K562 (cell line): Measurements from ENCODE around the gene AGT. TPM values are rescaled to one million over a fixed set of nuclear protein-coding genes. Genes with fewer than 3 reads are reported as not detected.

Experiments used
- ATAC-seq: fragments of 200-7000 bp; cut with Tn5 transposase; 3 replicates; pipeline ENCODE4 v1.9.1; 2020; ENCODE audit warnings: moderate library complexity
- BruUV-seq: library from RNA; stranded (reverse); fragments of 400-500 nt; replicated peaks from 2 replicates; lab custom pipeline; 2021; lab: Mats Ljungman, UMichigan
- CTCF ChIA-PET: fragments of 300-600 bp; formaldehyde crosslinking; extraction: SDS; loops from one replicate; lab custom pipeline; 2021; ENCODE audit warnings: low intra/inter-chr PET ratio; lab: Yijun Ruan, JAX
- POLR2A ChIA-PET: fragments of 300-600, 350-650 bp; sonication (Branson Sonifier 250); formaldehyde crosslinking; extraction: SDS; loops from one replicate; lab custom pipeline; 2021; ENCODE audit warnings: antibody characterized with exemption, inconsistent platforms; lab: Yijun Ruan, JAX
- DNase-seq, 4 experiments: peaks; one replicate each; pipeline versions ENCODE4 v3.0.0 to v3.0.0-alpha.2; 2011 to 2018; ENCODE audit warnings: low spot score in 3 of 4, mixed read lengths in 3 of 4; ENCODE audit errors: extremely low read depth in 1 of 4
- FAIRE-seq: peaks from 2 replicates; lab custom pipeline; 2011; peaks lifted over from hg19 to GRCh38; lab: Jason Lieb, UNC
- H2AFZ ChIP-seq: 2 replicates; pipeline ENCODE4 v1.6.0; 2011; ENCODE audit warnings: low read depth, low read length, control low read depth, inconsistent platforms
- H3K27ac ChIP-seq: fragments of 200-600 bp; 3 replicates; pipeline ENCODE4 v1.8.0; 2011; ENCODE audit warnings: low read depth, mild to moderate bottlenecking, control low read depth, inconsistent platforms, low read length, moderate library complexity, mixed read lengths; ENCODE audit errors: extremely low read depth
- H3K27me3 ChIP-seq, 2 experiments: fragments of 300-600 bp in 1 of 2; 2 replicates in 1 of 2; 3 replicates in 1 of 2; pipeline versions ENCODE4 v1.6.0 to v1.8.0; 2011; ENCODE audit warnings: inconsistent platforms in 2 of 2, low read length in 2 of 2, mild to moderate bottlenecking in 1 of 2, mixed read lengths in 1 of 2, moderate library complexity in 1 of 2; ENCODE audit not compliant: control insufficient read depth in 2 of 2, insufficient read depth in 2 of 2
- H3K36me3 ChIP-seq: fragments of 300-600 bp; 3 replicates; pipeline ENCODE4 v1.8.0; 2011; ENCODE audit warnings: mild to moderate bottlenecking, low read length, inconsistent platforms; ENCODE audit not compliant: control insufficient read depth, insufficient read depth
- H3K4me1 ChIP-seq, 2 experiments: fragments of 200-600 bp in 1 of 2; replicated peaks in 1 of 2; 2 replicates in 1 of 2; 3 replicates in 1 of 2; pipeline versions ENCODE4 v1.5.1 to v1.8.0; 2011; ENCODE audit warnings: inconsistent platforms in 2 of 2, low read length in 2 of 2, mild to moderate bottlenecking in 1 of 2, mixed read lengths in 1 of 2, moderate library complexity in 1 of 2; ENCODE audit not compliant: control insufficient read depth in 2 of 2, insufficient read depth in 2 of 2
- H3K4me2 ChIP-seq: 2 replicates; pipeline ENCODE4 v1.6.1; 2011; ENCODE audit warnings: low read length, control low read depth, inconsistent platforms, mixed read lengths; ENCODE audit not compliant: insufficient read depth
- H3K4me3 ChIP-seq: fragments of 200-600 bp; sonication (generic), shearing (Covaris generic); 2 replicates; pipeline ENCODE4 v1.5.1; 2016; ENCODE audit warnings: control low read depth, inconsistent platforms
- H3K79me2 ChIP-seq: fragments of 200-600 bp; 3 replicates; pipeline ENCODE4 v1.8.0; 2011; ENCODE audit warnings: low read length, inconsistent platforms; ENCODE audit not compliant: control insufficient read depth, insufficient read depth
- H3K9ac ChIP-seq, 2 experiments: 2 replicates each; pipeline versions ENCODE4 v1.6.0 to v1.6.1; 2011; ENCODE audit warnings: low read depth in 2 of 2, low read length in 2 of 2, control low read depth in 1 of 2, inconsistent platforms in 1 of 2, mild to moderate bottlenecking in 1 of 2, mixed read lengths in 1 of 2; ENCODE audit not compliant: insufficient read depth in 1 of 2
- H3K9me1 ChIP-seq: one replicate; pipeline ENCODE4 v1.6.0; 2011; ENCODE audit warnings: inconsistent platforms, mild to moderate bottlenecking, low read length, moderate library complexity; ENCODE audit not compliant: control insufficient read depth, insufficient read depth
- H3K9me3 ChIP-seq: replicated peaks from 2 replicates; pipeline ENCODE4 v1.5.1; 2011; ENCODE audit warnings: low read depth, low read length, inconsistent platforms; ENCODE audit not compliant: control insufficient read depth, insufficient read depth
- H4K20me1 ChIP-seq: replicated peaks from 2 replicates; pipeline ENCODE4 v1.6.1; 2011; ENCODE audit warnings: low read length, inconsistent platforms, mixed read lengths; ENCODE audit not compliant: control insufficient read depth, insufficient read depth
- BCL6 ChIP-seq: fragments of 250-450 bp; sonication (Bioruptor Pico); IDR thresholded peaks from 2 replicates; pipeline ENCODE4 v1.4.0; 2020
- DACH1 ChIP-seq: fragments of 450-650 bp; IDR thresholded peaks from 2 replicates; pipeline ENCODE4 v1.6.1; 2018; ENCODE audit not compliant: partially characterized antibody
- RFX1 ChIP-seq: fragments of 450-650 bp; IDR thresholded peaks from 2 replicates; pipeline ENCODE4 v1.6.1; 2016; ENCODE audit warnings: mild to moderate bottlenecking, moderate library complexity
- ZNF717 ChIP-seq: fragments of 250-450 bp; sonication (Bioruptor Pico); IDR thresholded peaks from 2 replicates; pipeline ENCODE4 v1.5.0; 2021
- WGBS: fragments of 100-300 bp; shearing (Covaris generic); methylation state at CpG from one replicate; pipeline ENCODE4 v1.1.6; 2016; ENCODE audit warnings: low coverage, mixed read lengths; ENCODE audit not compliant: insufficient coverage; ENCODE audit errors: missing lambda C conversion rate; 5-methylcytosine and 5-hydroxymethylcytosine counted together
- in situ Hi-C: fragments of 300-500 bp; cut with MboI; formaldehyde crosslinking; loops from 4 replicates; pipeline ENCODE4 v1.15.0; 2018; ENCODE audit warnings: inconsistent platforms, mixed read lengths
- intact Hi-C: fragments of 100-400 bp; cut with micrococcal nuclease; formaldehyde crosslinking; loops from 2 replicates; pipeline ENCODE4 v1.14.2; 2022
- polyA plus RNA-seq, 8 experiments: library from polyadenylated mRNA; depleted of rRNA in 4 of 8; stranded (reverse) in 5 of 8; unstranded in 3 of 8; fragments of >200 nt; fragmentation: Nextera tagmentation in 2 of 8; fragmentation: Illumina TruSeq in 1 of 8; extraction: Ambion mirVana in 2 of 8; extraction: Trizol in 1 of 8; gene quantifications; 2 replicates each; pipeline versions ENCODE4 v1.2.1 to v1.2.3, GENCODE V29; 2011 to 2014; ENCODE audit warnings: inconsistent platforms in 1 of 8, missing spikeins in 1 of 8
- total RNA-seq, 7 experiments: library from RNA; depleted of rRNA in 6 of 7; stranded (reverse); fragments of >200 nt in 6 of 7; fragmentation: Illumina TruSeq in 2 of 7; extraction: Trizol in 2 of 7; gene quantifications; 2 replicates each; pipeline versions ENCODE4 v1.2.1 to v1.2.3, GENCODE V29; 2011 to 2021; ENCODE audit warnings: low replicate concordance in 1 of 7
- TF ChIP-seq, protein P1 (sequence below): fragments of 150-350 bp; IDR thresholded peaks from 2 replicates; pipeline ENCODE4 v1.6.1; 2014; ENCODE audit warnings: low read depth, mild to moderate bottlenecking, low read length, borderline replicate concordance

The AGT gene
- total and polyA plus RNA-seq, 9 of the 15 experiments (the other 6 are each of a cell fraction or from before 2014, with no cell fraction given): 0.40 TPM; not detected in 8

DNA sequence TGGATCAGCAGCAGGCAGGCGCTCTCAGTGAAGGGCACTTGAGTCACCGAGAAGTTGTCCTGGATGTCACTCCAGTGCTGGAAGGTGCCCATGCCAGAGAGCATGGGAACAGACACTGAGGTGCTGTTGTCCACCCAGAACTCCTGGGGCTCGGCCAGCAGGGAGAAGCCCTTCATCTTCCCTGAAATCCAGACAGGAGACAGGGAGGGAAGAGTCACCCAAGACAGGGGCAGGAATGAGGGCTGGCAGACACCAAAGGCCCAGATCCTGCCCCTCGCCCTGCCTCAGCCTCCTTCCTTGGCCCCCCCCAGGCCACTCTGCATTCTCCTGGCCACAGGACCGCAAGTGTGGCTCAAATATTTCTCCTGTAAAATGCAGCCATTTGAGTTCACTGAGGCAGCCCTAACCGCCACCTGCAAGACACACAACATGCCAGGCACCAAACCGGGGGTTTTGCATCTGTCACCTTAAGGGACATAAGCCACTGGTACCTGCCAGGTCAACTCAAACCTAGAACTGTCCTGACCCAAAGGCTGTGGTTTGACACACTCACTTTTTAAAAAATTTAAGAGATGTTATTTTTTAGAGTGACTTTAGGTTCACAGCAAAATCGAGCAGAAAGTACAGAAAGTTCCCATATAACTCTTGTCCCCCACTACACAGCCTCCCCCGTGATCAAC, 7.8 kb downstream of the AGT start:
- in situ Hi-C loops (no loop called here), intact Hi-C loops (no loop called here)
- H3K27me3 ChIP-seq: peaks cover 68 to 92% of the 10 kb centered on the region in 2 experiments
- H3K9me1 ChIP-seq: no peaks in the 10 kb centered on the region
- no peak overlapping the region for H3K9ac ChIP-seq
- H2AFZ ChIP-seq: no peak overlapping the region
- TF ChIP-seq, protein P1, sequence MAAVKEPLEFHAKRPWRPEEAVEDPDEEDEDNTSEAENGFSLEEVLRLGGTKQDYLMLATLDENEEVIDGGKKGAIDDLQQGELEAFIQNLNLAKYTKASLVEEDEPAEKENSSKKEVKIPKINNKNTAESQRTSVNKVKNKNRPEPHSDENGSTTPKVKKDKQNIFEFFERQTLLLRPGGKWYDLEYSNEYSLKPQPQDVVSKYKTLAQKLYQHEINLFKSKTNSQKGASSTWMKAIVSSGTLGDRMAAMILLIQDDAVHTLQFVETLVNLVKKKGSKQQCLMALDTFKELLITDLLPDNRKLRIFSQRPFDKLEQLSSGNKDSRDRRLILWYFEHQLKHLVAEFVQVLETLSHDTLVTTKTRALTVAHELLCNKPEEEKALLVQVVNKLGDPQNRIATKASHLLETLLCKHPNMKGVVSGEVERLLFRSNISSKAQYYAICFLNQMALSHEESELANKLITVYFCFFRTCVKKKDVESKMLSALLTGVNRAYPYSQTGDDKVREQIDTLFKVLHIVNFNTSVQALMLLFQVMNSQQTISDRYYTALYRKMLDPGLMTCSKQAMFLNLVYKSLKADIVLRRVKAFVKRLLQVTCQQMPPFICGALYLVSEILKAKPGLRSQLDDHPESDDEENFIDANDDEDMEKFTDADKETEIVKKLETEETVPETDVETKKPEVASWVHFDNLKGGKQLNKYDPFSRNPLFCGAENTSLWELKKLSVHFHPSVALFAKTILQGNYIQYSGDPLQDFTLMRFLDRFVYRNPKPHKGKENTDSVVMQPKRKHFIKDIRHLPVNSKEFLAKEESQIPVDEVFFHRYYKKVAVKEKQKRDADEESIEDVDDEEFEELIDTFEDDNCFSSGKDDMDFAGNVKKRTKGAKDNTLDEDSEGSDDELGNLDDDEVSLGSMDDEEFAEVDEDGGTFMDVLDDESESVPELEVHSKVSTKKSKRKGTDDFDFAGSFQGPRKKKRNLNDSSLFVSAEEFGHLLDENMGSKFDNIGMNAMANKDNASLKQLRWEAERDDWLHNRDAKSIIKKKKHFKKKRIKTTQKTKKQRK: no peak
- TF ChIP-seq RFX1: no peak
- TF ChIP-seq DACH1: no peak
- TF ChIP-seq ZNF717 (CRISPR knock-in tag): no peak
- no peak for TF ChIP-seq BCL6 (CRISPR knock-in tag)
- TF ChIP-seq, all 486 proteins: peak for 0
- H3K36me3 ChIP-seq: no peaks in the 10 kb centered on the region
- H3K4me2 ChIP-seq: no peak overlapping the region
- no TSS peak for BruUV-seq
- H3K4me1 ChIP-seq: peaks cover 0 to 16% of the 10 kb centered on the region in 2 experiments; a peak in 2 of 5 replicates
- H3K4me3 ChIP-seq: no peak overlapping the region
- no peaks in the 10 kb centered on the region for H3K79me2 ChIP-seq
- peaks cover 10% of the 10 kb centered on the region for H4K20me1 ChIP-seq
- no peaks in the 10 kb centered on the region for H3K9me3 ChIP-seq
- whole genome bisulfite sequencing: 3% methylated on average over 9 of the region's 9 CpGs
- DNase-seq: no peak
- no peak for FAIRE-seq
- ChIA-PET CTCF (no interaction called here), POLR2A (no interaction called here)
- no peak overlapping the region for H3K27ac ChIP-seq
- no peak for ATAC-seq
